GM12891 (cell line): Measurements from ENCODE around the gene TATDN2.

Experiments
- POLR2A ChIP-seq: IDR thresholded peaks from 2 replicates; pipeline ENCODE4 v1.6.1; 2011; ENCODE audit warnings: low read depth, low read length, control low read depth
- POLR2AphosphoS5 ChIP-seq: IDR thresholded peaks from 2 replicates; pipeline ENCODE4 v1.6.1; 2011; ENCODE audit warnings: low read depth, low read length, control low read depth
- POU2F2 ChIP-seq: IDR thresholded peaks from 2 replicates; pipeline ENCODE4 v1.6.1; 2011; ENCODE audit warnings: low read depth, mild to moderate bottlenecking, control low read depth, low read length, moderate library complexity
- SPI1 ChIP-seq: IDR thresholded peaks from 2 replicates; pipeline ENCODE4 v1.6.1; 2011; ENCODE audit warnings: low read depth, low read length, control low read depth

- TF ChIP-seq SPI1 = no peak
- TF ChIP-seq POLR2A = no peak
- TF ChIP-seq POLR2AphosphoS5 = no peak
- TF ChIP-seq POU2F2 = no peak
Observed at GRCh38 chr3:10328460-10329071, 80.3 kb downstream of the TATDN2 start.
